IMR-90 (cell line): ENCODE measurements around the gene PTGDR2. TPM values are rescaled to one million over a fixed set of nuclear protein-coding genes. Genes with fewer than 3 reads are reported as not detected.

Experiments
- ATAC-seq: fragments of 200-7000 bp; cut with Tn5 transposase; 2 replicates; pipeline ENCODE4 v1.9.1; 2020; ENCODE audit warnings: low read depth, mild to moderate bottlenecking, moderate library complexity
- BruUV-seq: library from RNA; stranded (reverse); fragments of 400-500 nt; replicated peaks from 2 replicates; lab custom pipeline; 2021; lab: Mats Ljungman, UMichigan
- CTCF ChIA-PET: fragments of 300-600 bp; formaldehyde crosslinking; extraction: SDS; loops from one replicate; lab custom pipeline; 2021; ENCODE audit warnings: antibody characterized with exemption; lab: Yijun Ruan, JAX
- POLR2A ChIA-PET: fragments of 300-600 bp; sonication (Branson Sonifier 250); formaldehyde crosslinking; loops from one replicate; lab custom pipeline; 2022; ENCODE audit warnings: antibody characterized with exemption; ENCODE audit not compliant: unreplicated experiment; lab: Charles Lee
- DNase-seq: peaks from one replicate; pipeline ENCODE4 v3.0.0; 2013
- H2AFZ ChIP-seq: replicated peaks from 2 replicates; pipeline ENCODE3; 2013; ENCODE audit warnings: low read length, mild to moderate bottlenecking; ENCODE audit not compliant: poor library complexity
- H2AK5ac ChIP-seq: 2 replicates; pipeline ENCODE4 v1.6.1; 2013; ENCODE audit warnings: low read depth, low read length, inconsistent platforms
- H2AK9ac ChIP-seq: replicated peaks from 2 replicates; pipeline ENCODE3; 2013; ENCODE audit warnings: mild to moderate bottlenecking, low read depth, low read length, moderate library complexity; ENCODE audit not compliant: poor library complexity
- H2BK120ac ChIP-seq: 2 replicates; pipeline ENCODE4 v1.6.1; 2013; ENCODE audit warnings: low read depth, low read length, inconsistent platforms
- H2BK15ac ChIP-seq: 3 replicates; pipeline ENCODE4 v1.6.1; 2013; ENCODE audit warnings: low read depth, low read length, inconsistent platforms
- H2BK20ac ChIP-seq: 2 replicates; pipeline ENCODE4 v1.6.1; 2013; ENCODE audit warnings: low read depth, mild to moderate bottlenecking, inconsistent platforms, low read length, moderate library complexity
- H2BK5ac ChIP-seq: 2 replicates; pipeline ENCODE4 v1.6.1; 2013; ENCODE audit warnings: mild to moderate bottlenecking, low read depth, low read length, inconsistent platforms; ENCODE audit not compliant: poor library complexity, severe bottlenecking
- H3K14ac ChIP-seq: replicated peaks from 2 replicates; pipeline ENCODE4 v1.6.1; 2013; ENCODE audit warnings: low read depth, low read length, inconsistent platforms
- H3K18ac ChIP-seq: 2 replicates; pipeline ENCODE4 v1.6.1; 2013; ENCODE audit warnings: low read depth, low read length, control low read depth
- H3K23ac ChIP-seq: 2 replicates; pipeline ENCODE4 v1.6.1; 2013; ENCODE audit warnings: low read depth, low read length, inconsistent platforms
- H3K27ac ChIP-seq: 2 replicates; pipeline ENCODE4 v1.5.1; 2013; ENCODE audit warnings: mild to moderate bottlenecking, control low read depth, low read length; ENCODE audit not compliant: insufficient read depth
- H3K27me3 ChIP-seq: 2 replicates; pipeline ENCODE4 v1.6.1; 2013; ENCODE audit warnings: low read length; ENCODE audit not compliant: control insufficient read depth, insufficient read depth
- H3K36me3 ChIP-seq: 2 replicates; pipeline ENCODE4 v1.6.1; 2013; ENCODE audit warnings: low read length, mixed read lengths; ENCODE audit not compliant: control insufficient read depth, insufficient read depth
- H3K4ac ChIP-seq: 2 replicates; pipeline ENCODE4 v1.6.1; 2013; ENCODE audit warnings: low read depth, low read length, inconsistent platforms
- H3K4me1 ChIP-seq: 2 replicates; pipeline ENCODE4 v1.6.1; 2013; ENCODE audit warnings: low read length, mixed read lengths; ENCODE audit not compliant: control insufficient read depth, insufficient read depth
- H3K4me2 ChIP-seq: 2 replicates; pipeline ENCODE4 v1.6.1; 2013; ENCODE audit warnings: low read depth, mild to moderate bottlenecking, control low read depth, low read length, moderate library complexity
- H3K4me3 ChIP-seq: 2 replicates; pipeline ENCODE4 v1.5.1; 2013; ENCODE audit warnings: low read depth, mild to moderate bottlenecking, control low read depth, low read length, moderate library complexity; ENCODE audit not compliant: insufficient read depth
- H3K56ac ChIP-seq: 2 replicates; pipeline ENCODE4 v1.6.1; 2013; ENCODE audit warnings: low read length, inconsistent platforms; ENCODE audit not compliant: insufficient read depth; ENCODE audit errors: extremely low read depth
- H3K79me1 ChIP-seq, 2 experiments: 2 replicates each; pipeline ENCODE4 v1.6.1; 2013; ENCODE audit warnings: low read length in 2 of 2, inconsistent platforms in 1 of 2, low read depth in 1 of 2
- H3K9ac ChIP-seq: 2 replicates; pipeline ENCODE4 v1.6.1; 2013; ENCODE audit warnings: low read depth, low read length, control low read depth
- H3K9me1 ChIP-seq: 2 replicates; pipeline ENCODE4 v1.6.1; 2013; ENCODE audit warnings: low read length, inconsistent platforms; ENCODE audit not compliant: insufficient read depth
- H3K9me3 ChIP-seq: 2 replicates; pipeline ENCODE4 v1.6.1; 2013; ENCODE audit warnings: low read length; ENCODE audit not compliant: control insufficient read depth, insufficient read depth
- H4K20me1 ChIP-seq: 2 replicates; pipeline ENCODE4 v1.6.1; 2013; ENCODE audit warnings: low read length, inconsistent platforms; ENCODE audit not compliant: insufficient read depth
- H4K5ac ChIP-seq: 2 replicates; pipeline ENCODE4 v1.6.1; 2013; ENCODE audit warnings: mild to moderate bottlenecking, low read depth, low read length, control low read depth
- H4K8ac ChIP-seq, 2 experiments: 2 replicates each; pipeline ENCODE4 v1.6.1; 2013; ENCODE audit warnings: low read depth in 2 of 2, low read length in 2 of 2, control low read depth in 1 of 2, inconsistent platforms in 1 of 2
- H4K91ac ChIP-seq: 2 replicates; pipeline ENCODE4 v1.6.1; 2013; ENCODE audit warnings: low read depth, low read length, inconsistent platforms; ENCODE audit not compliant: insufficient read depth
- BHLHE40 ChIP-seq: fragments of 150-350 bp; IDR thresholded peaks from 2 replicates; pipeline ENCODE4 v1.6.1; 2016; ENCODE audit warnings: mild to moderate bottlenecking, low read depth, low read length
- NFE2L2 ChIP-seq: fragments of 150-350 bp; IDR thresholded peaks from 2 replicates; pipeline ENCODE4 v1.6.1; 2016; ENCODE audit warnings: low read depth, mild to moderate bottlenecking, low read length
- SMC3 ChIP-seq: fragments of 150-350 bp; IDR thresholded peaks from 2 replicates; pipeline ENCODE4 v1.6.1; 2016; ENCODE audit warnings: low read depth, mild to moderate bottlenecking, antibody characterized with exemption, low read length, moderate library complexity
- WGBS, 2 experiments: methylation state at CpG; one replicate each; pipeline versions ENCODE4 v1.1.5 to v1.1.7; 2013; ENCODE audit warnings: missing lambda C conversion rate in 2 of 2; ENCODE audit not compliant: insufficient read length in 1 of 2; ENCODE audit errors: extremely low coverage in 2 of 2; 5-methylcytosine and 5-hydroxymethylcytosine counted together
- dilution Hi-C: fragments of 300-500 bp; cut with HindIII; formaldehyde crosslinking; loops from one replicate; pipeline ENCODE4 v1.14.3; 2018; ENCODE audit warnings: low sequenced_read_pairs; ENCODE audit not compliant: unreplicated experiment
- in situ Hi-C: fragments of 300-500 bp; cut with MboI; formaldehyde crosslinking; loops from 3 replicates; pipeline ENCODE4 v1.14.3; 2019; ENCODE audit warnings: low sequenced_read_pairs, inconsistent platforms, mixed read lengths
- intact Hi-C: fragments of 100-400 bp; cut with micrococcal nuclease; formaldehyde crosslinking; loops from 2 replicates; pipeline ENCODE4 v1.10.0; 2022
- polyA plus RNA-seq, 3 experiments: library from polyadenylated mRNA; depleted of rRNA; stranded (reverse); fragments of >200 nt; gene quantifications; 2 replicates each; pipeline ENCODE4 v1.2.3, GENCODE V29; 2012; ENCODE audit warnings: low replicate concordance in 1 of 3
- total RNA-seq: library from RNA; depleted of rRNA; stranded (reverse); fragments of >200 nt; gene quantifications from 2 replicates; pipeline ENCODE4 v1.2.3, GENCODE V29; 2012

Gene PTGDR2
- total and polyA plus RNA-seq, 2 of the 4 experiments (the other 2 are of a cell fraction), result under 0.01 to 0.12 TPM

DNA sequence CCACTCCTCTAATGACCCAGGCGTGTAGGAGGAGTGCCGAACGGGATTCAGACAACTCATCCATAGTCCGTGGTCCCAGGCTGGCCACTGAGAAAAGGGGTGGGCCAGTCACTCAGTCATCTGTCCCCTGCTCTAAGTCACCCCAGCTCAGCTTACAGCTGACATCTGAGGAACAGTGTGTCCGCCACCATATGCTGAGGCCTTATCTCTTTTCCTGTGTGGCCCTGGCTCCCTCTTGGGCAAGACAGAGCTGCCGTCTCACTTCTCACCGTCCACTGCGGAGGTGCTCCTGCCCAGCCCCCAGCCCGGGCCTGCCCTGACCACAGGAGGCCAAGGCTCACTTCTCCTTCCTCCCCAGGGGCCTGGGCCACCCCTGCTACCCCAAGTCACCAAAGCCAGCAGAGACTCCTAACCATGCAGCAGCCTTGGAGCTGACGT is 7.0 kb downstream of the PTGDR2 start:
- H2AFZ ChIP-seq, result no peak overlapping the region
- no peak overlapping the region for H2BK120ac ChIP-seq
- H3K56ac ChIP-seq, result no peak overlapping the region
- ChIA-PET POLR2A (no interaction called here), CTCF (no interaction called here)
- no peak overlapping the region for H4K91ac ChIP-seq
- dilution Hi-C loops, result no loop called here
- no peak overlapping the region for H4K8ac ChIP-seq
- H4K20me1 ChIP-seq, result 0 out of 2 replicates have a peak, but pooled peaks cover 7% of the 10 kb centered on the region
- intact Hi-C loops, result no loop called here
- H3K4me1 ChIP-seq, result peaks cover 9% of the 10 kb centered on the region
- peaks cover 13 to 30% of the 10 kb centered on the region in 2 experiments for H3K79me1 ChIP-seq
- no peak for DNase-seq
- no peak overlapping the region for H3K4me2 ChIP-seq
- no peak overlapping the region for H3K23ac ChIP-seq
- H3K27me3 ChIP-seq, result no peaks in the 10 kb centered on the region
- H2AK5ac ChIP-seq, result no peak overlapping the region
- no peaks in the 10 kb centered on the region for H3K9me3 ChIP-seq
- no peak overlapping the region for H3K4me3 ChIP-seq
- in situ Hi-C loops, result no loop called here
- H3K18ac ChIP-seq, result no peak overlapping the region
- TF ChIP-seq BHLHE40 (no peak), NFE2L2 (no peak), SMC3 (no peak)
- 0 out of 2 replicates have a peak, but pooled peaks cover 3% of the 10 kb centered on the region for H3K9me1 ChIP-seq
- no peak overlapping the region for H2AK9ac ChIP-seq
- no peak overlapping the region for H2BK5ac ChIP-seq
- H3K4ac ChIP-seq, result no peak overlapping the region
- H3K14ac ChIP-seq, result no peak overlapping the region
- H3K36me3 ChIP-seq, result peaks cover 34% of the 10 kb centered on the region
- no peak overlapping the region for H2BK15ac ChIP-seq
- ATAC-seq, result no peak
- no peak overlapping the region for H2BK20ac ChIP-seq
- no peak overlapping the region for H3K27ac ChIP-seq
- no TSS peak for BruUV-seq
- 96% methylated on average over 4 of the region's 10 CpGs; no CpG with 5 or more reads in 1 of the 2 experiments for WGBS, 2 experiments
- H3K9ac ChIP-seq, result no peak overlapping the region
- H4K5ac ChIP-seq, result no peak overlapping the region
